T-helper 1 cell (primary cell): ENCODE data around the gene MALSU1.

Source experiments
- DNase-seq, 5 donors: peaks; one replicate each; pipeline ENCODE4 v3.0.0-alpha.2; 2012 to 2020

MALSU1 gene

DNA sequence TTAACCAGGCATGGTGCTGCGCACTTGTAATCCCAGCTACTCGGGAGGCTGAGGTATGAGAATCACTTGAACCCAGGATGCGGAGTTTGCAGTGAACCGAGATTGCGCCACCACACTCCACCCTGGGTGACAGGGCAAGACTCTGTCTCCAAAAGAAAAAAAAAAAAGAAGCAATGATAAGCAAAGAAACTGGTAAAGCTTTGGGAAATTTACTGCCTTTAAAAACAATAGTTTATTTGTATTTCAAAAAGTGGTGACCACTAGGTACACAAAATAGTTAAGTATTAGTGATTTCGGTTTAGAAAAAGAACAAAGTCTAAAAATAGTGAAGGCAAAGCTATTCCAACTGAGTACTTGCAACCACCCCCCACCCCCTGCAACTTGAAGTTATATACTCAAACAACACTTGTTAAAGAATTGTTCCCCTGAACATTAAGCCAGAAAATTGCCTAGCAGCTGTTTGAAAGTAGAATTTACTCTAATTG lies 37.7 kb downstream of the MALSU1 start:
- DNase-seq, result no peak

DNA sequence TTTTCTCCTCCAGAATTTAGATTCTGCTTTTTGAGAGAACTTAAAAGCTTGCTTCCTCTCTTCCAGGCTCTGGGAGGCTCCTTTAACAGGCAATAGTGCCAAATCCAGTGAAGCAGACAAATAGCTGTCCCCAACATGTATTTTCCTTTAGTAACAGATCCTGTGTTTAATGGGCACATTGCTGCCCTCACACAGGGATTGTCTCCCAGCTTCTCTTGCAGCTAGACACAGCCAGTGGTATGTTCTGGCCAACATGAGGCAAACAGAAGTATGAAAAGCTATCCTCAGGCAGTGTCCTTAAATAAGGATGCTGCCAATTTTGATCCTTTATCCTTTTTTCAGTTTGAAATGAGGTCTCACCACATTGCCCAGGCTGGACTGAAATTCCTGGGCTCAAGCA lies 38.2 kb downstream of the MALSU1 start:
- DNase-seq, result no peak

- DNase-seq, result no peak
Observed at GRCh38 chr7:23338439-23338838, 39.3 kb downstream of the MALSU1 start.

- no peak for DNase-seq
Observed at GRCh38 chr7:23338863-23339262, 39.7 kb downstream of the MALSU1 start.

GRCh38 chr7:23341846-23342598 lies 42.9 kb downstream of the MALSU1 start:
- DNase-seq, result no peak

DNA sequence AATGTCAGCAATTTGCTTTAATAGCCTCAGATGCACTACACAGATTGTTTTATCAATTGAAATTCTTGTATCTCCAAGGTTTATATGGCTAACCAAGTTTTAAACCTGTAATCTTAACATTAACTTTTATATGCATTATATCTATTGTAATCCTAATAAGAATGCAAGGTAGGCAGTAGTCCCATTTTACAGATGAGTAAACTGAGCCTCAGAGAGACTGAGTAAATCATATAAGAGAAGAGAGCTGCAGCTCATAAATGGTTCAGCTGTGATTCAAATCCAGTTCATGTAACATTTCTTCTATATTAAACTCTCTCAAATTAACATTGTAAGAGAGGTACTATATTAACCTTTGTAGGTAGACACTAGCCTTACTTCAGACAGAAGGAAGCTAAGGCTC lies 44.0 kb downstream of the MALSU1 start:
- no peak for DNase-seq

GRCh38 chr7:23343806-23344475 lies 44.8 kb downstream of the MALSU1 start:
- DNase-seq, result no peak

- DNase-seq, result no peak
Observed at GRCh38 chr7:23345601-23346000, 46.5 kb downstream of the MALSU1 start.

- DNase-seq, result peak in 1 of 5 donors; percentile 30
Observed at GRCh38 chr7:23346316-23346715, 47.2 kb downstream of the MALSU1 start.

GRCh38 chr7:23347033-23347681 lies 48.0 kb downstream of the MALSU1 start:
- no peak for DNase-seq

GRCh38 chr7:23347682-23348180 lies 48.6 kb downstream of the MALSU1 start:
- DNase-seq, result no peak

DNA sequence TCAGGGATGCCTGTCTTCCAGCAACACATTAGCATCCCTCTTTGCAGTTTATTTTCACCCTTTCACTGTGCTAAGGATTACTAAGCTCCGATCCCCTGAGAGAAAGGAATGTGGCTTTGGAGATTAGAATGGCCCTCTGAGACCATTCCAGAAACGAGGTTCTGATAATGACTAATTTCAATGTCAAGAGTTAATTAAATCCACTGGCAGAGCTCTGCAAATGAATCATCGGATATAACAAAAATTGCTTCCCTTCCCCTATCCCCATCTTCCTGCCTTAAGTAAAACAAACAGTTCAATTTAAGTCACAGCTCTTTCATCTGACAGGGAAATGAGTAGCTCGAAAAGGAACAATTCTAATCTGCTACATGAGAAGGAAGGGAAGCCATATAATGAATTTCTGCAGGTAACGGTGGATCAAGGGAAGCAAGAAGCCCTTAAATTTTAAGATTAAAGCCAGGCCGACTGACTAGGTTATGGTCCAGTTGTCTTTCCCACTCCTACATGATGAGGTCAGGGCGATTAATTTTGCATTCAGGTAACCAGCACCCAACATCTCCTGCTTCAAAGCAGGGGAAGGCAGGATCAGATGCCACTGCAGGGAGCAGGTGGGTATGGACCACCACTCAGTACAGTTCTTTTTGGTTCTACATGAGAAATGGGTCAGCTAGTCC lies 50.5 kb downstream of the MALSU1 start:
- DNase-seq, result no peak

GRCh38 chr7:23350466-23350865 lies 51.3 kb downstream of the MALSU1 start:
- no peak for DNase-seq

- no peak for DNase-seq
Observed at GRCh38 chr7:23353172-23353571, 54.0 kb downstream of the MALSU1 start.

GRCh38 chr7:23356168-23356567 lies 57.0 kb downstream of the MALSU1 start:
- DNase-seq, result no peak

GRCh38 chr7:23356726-23357125 lies 57.6 kb downstream of the MALSU1 start:
- DNase-seq, result peak in 1 of 5 donors; percentile 78

GRCh38 chr7:23357190-23358093 lies 58.3 kb downstream of the MALSU1 start:
- DNase-seq, result peak in 1 of 5 donors; percentile 15

- DNase-seq, result no peak
Observed at GRCh38 chr7:23358152-23358674, 59.1 kb downstream of the MALSU1 start.
